IPS-NIHi11 (cell line): ENCODE data around the gene IL25.

Experiments used
- DNase-seq: peaks from one replicate; pipeline ENCODE4 v3.0.0; 2012; ENCODE audit warnings: mixed read lengths, low spot score

Gene IL25

GRCh38 chr14:23353433-23353780, 19.2 kb upstream of the IL25 start:
- no peak for DNase-seq

GRCh38 chr14:23354990-23355389, 17.6 kb upstream of the IL25 start:
- no peak for DNase-seq

- no peak for DNase-seq
These were observed 16.7 kb upstream of the IL25 start for GRCh38 chr14:23355871-23356435.

GRCh38 chr14:23356662-23357061, 15.9 kb upstream of the IL25 start:
- DNase-seq: no peak

- DNase-seq: no peak
These were observed 15.3 kb upstream of the IL25 start for GRCh38 chr14:23357261-23357660.

GRCh38 chr14:23358042-23358441, 14.6 kb upstream of the IL25 start:
- no peak for DNase-seq

GRCh38 chr14:23358553-23359166, 13.9 kb upstream of the IL25 start:
- DNase-seq: no peak

GRCh38 chr14:23359167-23359626, 13.4 kb upstream of the IL25 start:
- DNase-seq: no peak

GRCh38 chr14:23359722-23360447, 12.7 kb upstream of the IL25 start:
- DNase-seq: no peak

- DNase-seq: peak; percentile 69
These were observed 12.1 kb upstream of the IL25 start for GRCh38 chr14:23360496-23360895.

- no peak for DNase-seq
These were observed 11.3 kb upstream of the IL25 start for GRCh38 chr14:23361320-23361719.

GRCh38 chr14:23361763-23362162, 10.8 kb upstream of the IL25 start:
- no peak for DNase-seq

- DNase-seq: no peak
These were observed 10.4 kb upstream of the IL25 start for GRCh38 chr14:23362200-23362599.

GRCh38 chr14:23364164-23365035, 8.2 kb upstream of the IL25 start:
- DNase-seq: peak; percentile 71

- DNase-seq: peak; percentile 58
These were observed 7.4 kb upstream of the IL25 start, which contains the start of gene EFS for GRCh38 chr14:23365036-23365731. Gene EFS, minus strand, starts transcription at chr14:23365172. Its CDS starts 147 bp downstream, at chr14:23365025.

GRCh38 chr14:23365732-23366425, 6.7 kb upstream of the IL25 start:
- DNase-seq: peak; percentile 54

GRCh38 chr14:23366426-23366921, 6.1 kb upstream of the IL25 start:
- peak; percentile 94 for DNase-seq

GRCh38 chr14:23370221-23370620, 2.4 kb upstream of the IL25 start:
- no peak for DNase-seq

- DNase-seq: no peak
These were observed 744 bp upstream of the IL25 start for GRCh38 chr14:23371865-23372264.

GRCh38 chr14:23373041-23373440, 432 bp downstream of the IL25 start:
- no peak for DNase-seq
